Neural cell (in vitro differentiated cells): ENCODE data around the gene MYCT1. TPM values are rescaled to one million over a fixed set of nuclear protein-coding genes. Genes with fewer than 3 reads are reported as not detected.

Experiments used
- H2AFZ ChIP-seq: fragments of 200-600, 300-800 bp; sonication (generic), shearing (Covaris generic); 2 replicates; pipeline ENCODE4 v1.6.0; 2014; ENCODE audit warnings: low read depth, mild to moderate bottlenecking, antibody characterized with exemption, low read length, moderate library complexity
- H3F3A ChIP-seq: fragments of 200-600 bp; shearing (Covaris generic); 2 replicates; pipeline ENCODE4 v1.6.1; 2016; ENCODE audit warnings: mild to moderate bottlenecking, moderate library complexity, mixed read lengths, antibody characterized with exemption, low read length; ENCODE audit not compliant: insufficient read depth, poor library complexity, severe bottlenecking
- H3K27ac ChIP-seq: fragments of 200-600, 300-800 bp; sonication (generic), shearing (Covaris generic); 2 replicates; pipeline ENCODE4 v1.5.1; 2014; ENCODE audit warnings: mild to moderate bottlenecking, low read length, moderate library complexity
- H3K27me3 ChIP-seq: fragments of 300-800, 200-600 bp; sonication (generic), shearing (Covaris generic); 2 replicates; pipeline ENCODE4 v1.6.0; 2014; ENCODE audit warnings: mild to moderate bottlenecking, low read depth, low read length, moderate library complexity; ENCODE audit not compliant: insufficient read depth
- H3K36me3 ChIP-seq: fragments of 300-800, 200-600 bp; sonication (generic), shearing (Covaris generic); 2 replicates; pipeline ENCODE4 v1.5.1; 2014; ENCODE audit warnings: mild to moderate bottlenecking, antibody characterized with exemption, low read length, moderate library complexity; ENCODE audit not compliant: insufficient read depth
- H3K4me2 ChIP-seq: fragments of 300-800, 200-600 bp; sonication (generic), shearing (Covaris generic); 2 replicates; pipeline ENCODE4 v1.6.0; 2014; ENCODE audit warnings: mild to moderate bottlenecking, low read length
- H3K4me3 ChIP-seq: fragments of 300-800, 200-600 bp; sonication (generic), shearing (Covaris generic); 2 replicates; pipeline ENCODE4 v1.5.1; 2014; ENCODE audit warnings: mild to moderate bottlenecking, low read length, moderate library complexity
- H3K79me2 ChIP-seq: fragments of 200-600 bp; shearing (Covaris generic); replicated peaks from 2 replicates; pipeline ENCODE4 v1.6.0; 2014; ENCODE audit warnings: mild to moderate bottlenecking, low read length, moderate library complexity; ENCODE audit not compliant: insufficient read depth
- H3K9ac ChIP-seq: fragments of 300-800, 200-600 bp; sonication (generic), shearing (Covaris generic); 2 replicates; pipeline ENCODE4 v1.6.1; 2016; ENCODE audit warnings: mild to moderate bottlenecking, low read length, mixed read lengths
- H3K9me2 ChIP-seq: fragments of 200-600 bp; shearing (Covaris generic); 2 replicates; pipeline ENCODE4 v1.6.1; 2016; ENCODE audit warnings: mild to moderate bottlenecking, low read length, mixed read lengths; ENCODE audit not compliant: insufficient read depth
- H3K9me3 ChIP-seq: fragments of 200-600, 300-800 bp; sonication (generic), shearing (Covaris generic); 2 replicates; pipeline ENCODE4 v1.6.1; 2016; ENCODE audit warnings: mild to moderate bottlenecking, mixed run types, low read length, moderate library complexity, mixed read lengths
- H4K20me1 ChIP-seq: fragments of 200-600 bp; shearing (Covaris generic); 2 replicates; pipeline ENCODE4 v1.6.1; 2016; ENCODE audit warnings: mild to moderate bottlenecking, mixed run types; ENCODE audit not compliant: insufficient read depth
- EP300 ChIP-seq: fragments of 450-650 bp; conservative IDR thresholded peaks from 2 replicates; pipeline ENCODE4 v1.6.1; 2014; ENCODE audit warnings: antibody characterized with exemption, mild to moderate bottlenecking, moderate library complexity; ENCODE audit not compliant: poor library complexity, severe bottlenecking
- EZH2 ChIP-seq: fragments of 200-600, 300-800 bp; shearing (Covaris generic), sonication (generic); IDR thresholded peaks from 2 replicates; pipeline ENCODE4 v1.6.1; 2014; ENCODE audit warnings: antibody characterized with exemption, low read length, borderline replicate concordance, mild to moderate bottlenecking; ENCODE audit not compliant: insufficient read depth, poor library complexity, severe bottlenecking
- MXI1 ChIP-seq: fragments of 450-650 bp; conservative IDR thresholded peaks from 2 replicates; pipeline ENCODE4 v1.6.1; 2014; ENCODE audit warnings: antibody characterized with exemption, mild to moderate bottlenecking; ENCODE audit not compliant: poor library complexity, severe bottlenecking
- POLR2AphosphoS5 ChIP-seq: IDR thresholded peaks from 2 replicates; pipeline ENCODE4 v1.6.1; 2012
- RAD21 ChIP-seq: fragments of 450-650 bp; conservative IDR thresholded peaks from 2 replicates; pipeline ENCODE4 v1.6.1; 2014; ENCODE audit warnings: antibody characterized with exemption, mild to moderate bottlenecking, moderate library complexity
- REST ChIP-seq: IDR thresholded peaks from 2 replicates; pipeline ENCODE4 v1.6.1; 2012; ENCODE audit warnings: borderline replicate concordance
- SMC3 ChIP-seq: fragments of 450-650 bp; conservative IDR thresholded peaks from 2 replicates; pipeline ENCODE4 v1.6.1; 2014; ENCODE audit warnings: antibody characterized with exemption, mild to moderate bottlenecking, moderate library complexity; ENCODE audit not compliant: poor library complexity
- TAF1 ChIP-seq: IDR thresholded peaks from 2 replicates; pipeline ENCODE4 v1.6.1; 2012; ENCODE audit warnings: low read depth
- polyA plus RNA-seq: library from polyadenylated mRNA; depleted of rRNA; stranded (reverse); fragments of >200 nt; gene quantifications from 2 replicates; pipeline ENCODE4 v1.2.3, GENCODE V29; 2014
- TF ChIP-seq, protein P1 (sequence below): fragments of 450-650 bp; IDR thresholded peaks from 2 replicates; pipeline ENCODE4 v1.5.1; 2014; ENCODE audit warnings: antibody characterized with exemption, mild to moderate bottlenecking, moderate library complexity; ENCODE audit not compliant: poor library complexity, severe bottlenecking

The MYCT1 gene
- polyA plus RNA-seq, 1 donor from 2014 or later = not detected

DNA sequence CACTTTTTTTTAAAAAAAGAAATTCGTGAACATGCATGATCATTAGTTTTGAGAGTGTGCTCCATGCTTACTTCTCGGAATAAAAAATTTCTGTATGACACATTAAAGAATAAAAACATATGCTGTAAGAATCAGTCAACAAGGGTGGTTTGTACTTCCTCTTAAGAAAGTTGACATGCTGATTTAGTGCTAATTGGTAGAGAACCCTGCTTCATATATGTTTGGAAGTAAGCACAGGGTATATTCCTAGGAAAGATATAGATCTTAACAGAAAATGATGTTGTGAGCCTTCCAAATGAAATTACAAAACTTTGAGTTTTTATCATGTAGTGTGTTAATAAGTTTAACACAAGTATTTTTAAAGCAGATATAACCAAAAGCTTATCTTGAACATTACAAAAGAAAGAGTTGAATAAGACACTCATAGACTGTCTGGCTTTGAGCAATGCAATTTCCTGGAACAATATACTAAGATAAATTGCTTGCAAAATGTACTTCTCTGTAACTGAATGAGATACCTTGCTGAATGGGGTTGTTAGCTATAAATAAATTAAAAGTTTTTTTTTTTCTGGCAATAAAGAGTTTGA, 39.1 kb downstream of the MYCT1 start:
- no peak for TF ChIP-seq EZH2
- TF ChIP-seq, protein P1, sequence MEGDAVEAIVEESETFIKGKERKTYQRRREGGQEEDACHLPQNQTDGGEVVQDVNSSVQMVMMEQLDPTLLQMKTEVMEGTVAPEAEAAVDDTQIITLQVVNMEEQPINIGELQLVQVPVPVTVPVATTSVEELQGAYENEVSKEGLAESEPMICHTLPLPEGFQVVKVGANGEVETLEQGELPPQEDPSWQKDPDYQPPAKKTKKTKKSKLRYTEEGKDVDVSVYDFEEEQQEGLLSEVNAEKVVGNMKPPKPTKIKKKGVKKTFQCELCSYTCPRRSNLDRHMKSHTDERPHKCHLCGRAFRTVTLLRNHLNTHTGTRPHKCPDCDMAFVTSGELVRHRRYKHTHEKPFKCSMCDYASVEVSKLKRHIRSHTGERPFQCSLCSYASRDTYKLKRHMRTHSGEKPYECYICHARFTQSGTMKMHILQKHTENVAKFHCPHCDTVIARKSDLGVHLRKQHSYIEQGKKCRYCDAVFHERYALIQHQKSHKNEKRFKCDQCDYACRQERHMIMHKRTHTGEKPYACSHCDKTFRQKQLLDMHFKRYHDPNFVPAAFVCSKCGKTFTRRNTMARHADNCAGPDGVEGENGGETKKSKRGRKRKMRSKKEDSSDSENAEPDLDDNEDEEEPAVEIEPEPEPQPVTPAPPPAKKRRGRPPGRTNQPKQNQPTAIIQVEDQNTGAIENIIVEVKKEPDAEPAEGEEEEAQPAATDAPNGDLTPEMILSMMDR = no peak
- no peak for TF ChIP-seq POLR2AphosphoS5
- TF ChIP-seq MXI1 = no peak
- TF ChIP-seq RAD21 = no peak
- TF ChIP-seq EP300 = no peak
- TF ChIP-seq SMC3 = no peak
- TF ChIP-seq TAF1 = no peak
- TF ChIP-seq REST = no peak
- Histone ChIP-seq H2AFZ (no peak overlapping the region), H4K20me1 (no peaks in the 10 kb centered on the region), H3F3A (no peaks in the 10 kb centered on the region), H3K27me3 (no peaks in the 10 kb centered on the region), H3K79me2 (no peaks in the 10 kb centered on the region), H3K36me3 (no peaks in the 10 kb centered on the region), H3K4me2 (no peak overlapping the region), H3K9ac (no peak overlapping the region), H3K9me2 (no peaks in the 10 kb centered on the region), H3K9me3 (no peaks in the 10 kb centered on the region), H3K27ac (no peak overlapping the region), H3K4me3 (no peak overlapping the region)

- Histone ChIP-seq H3K36me3 (no peaks in the 10 kb centered on the region), H3K4me2 (no peak overlapping the region), H3K27me3 (no peaks in the 10 kb centered on the region), H3K79me2 (no peaks in the 10 kb centered on the region), H4K20me1 (no peaks in the 10 kb centered on the region), H3K4me3 (no peak overlapping the region), H3K27ac (no peak overlapping the region), H3K9ac (no peak overlapping the region), H3F3A (no peaks in the 10 kb centered on the region), H2AFZ (no peak overlapping the region), H3K9me3 (no peaks in the 10 kb centered on the region), H3K9me2 (no peaks in the 10 kb centered on the region)
- no peak for TF ChIP-seq MXI1
- TF ChIP-seq POLR2AphosphoS5 = no peak
- TF ChIP-seq EZH2 = no peak
- TF ChIP-seq EP300 = no peak
- TF ChIP-seq TAF1 = no peak
- TF ChIP-seq RAD21 = no peak
- no peak for TF ChIP-seq REST
- TF ChIP-seq, protein P1 = no peak
- no peak for TF ChIP-seq SMC3
Observed at GRCh38 chr6:152745509-152746171, 47.9 kb downstream of the MYCT1 start.
